GM23248 (cell line): ENCODE data around the gene CDC42EP3. TPM values are rescaled to one million over a fixed set of nuclear protein-coding genes. Genes with fewer than 3 reads are reported as not detected.
A peak's percentile ranks its signal among the peaks of the same experiment; 100 is the strongest.

Experiments used
- DNase-seq: peaks from one replicate; pipeline ENCODE4 v3.0.0-alpha.2; 2015
- H2AFZ ChIP-seq: fragments of 200-600 bp; sonication (generic); 2 replicates; pipeline ENCODE4 v1.6.1; 2016; ENCODE audit warnings: antibody characterized with exemption
- H3F3A ChIP-seq: fragments of 200-600 bp; sonication (generic); 2 replicates; pipeline ENCODE4 v1.6.1; 2016; ENCODE audit warnings: mild to moderate bottlenecking, antibody characterized with exemption, mixed run types; ENCODE audit not compliant: insufficient read depth
- H3K27ac ChIP-seq: fragments of 200-600 bp; sonication (generic); 2 replicates; pipeline ENCODE4 v1.5.1; 2016; ENCODE audit warnings: mild to moderate bottlenecking
- H3K27me3 ChIP-seq: fragments of 200-600 bp; sonication (generic); replicated peaks from 2 replicates; pipeline ENCODE4 v1.6.1; 2016; ENCODE audit warnings: mild to moderate bottlenecking; ENCODE audit not compliant: insufficient read depth
- H3K36me3 ChIP-seq: fragments of 200-600 bp; sonication (generic); 2 replicates; pipeline ENCODE4 v1.6.1; 2016; ENCODE audit warnings: low read depth, mild to moderate bottlenecking
- H3K4me1 ChIP-seq: fragments of 200-600 bp; sonication (generic); 2 replicates; pipeline ENCODE4 v1.6.1; 2016; ENCODE audit warnings: mild to moderate bottlenecking; ENCODE audit not compliant: insufficient read depth
- H3K4me2 ChIP-seq: fragments of 200-600 bp; sonication (generic); one replicate; pipeline ENCODE4 v1.6.1; 2016; ENCODE audit warnings: mild to moderate bottlenecking; ENCODE audit not compliant: unreplicated experiment
- H3K4me3 ChIP-seq: fragments of 200-600 bp; sonication (generic); 2 replicates; pipeline ENCODE4 v1.5.1; 2016; ENCODE audit warnings: mild to moderate bottlenecking
- H3K79me2 ChIP-seq: fragments of 200-600 bp; sonication (generic); 2 replicates; pipeline ENCODE4 v1.6.1; 2016; ENCODE audit warnings: mild to moderate bottlenecking; ENCODE audit not compliant: insufficient read depth
- H3K9ac ChIP-seq: fragments of 200-600 bp; sonication (generic); 2 replicates; pipeline ENCODE4 v1.6.1; 2016; ENCODE audit warnings: mild to moderate bottlenecking
- H3K9me2 ChIP-seq: fragments of 200-600 bp; sonication (generic); 2 replicates; pipeline ENCODE4 v1.6.1; 2016; ENCODE audit warnings: mixed run types, mild to moderate bottlenecking, moderate library complexity; ENCODE audit not compliant: insufficient read depth
- H3K9me3 ChIP-seq: fragments of 200-600 bp; sonication (generic); one replicate; pipeline ENCODE4 v1.6.1; 2017; ENCODE audit warnings: low read depth
- H4K20me1 ChIP-seq: fragments of 200-600 bp; sonication (generic); 2 replicates; pipeline ENCODE4 v1.6.0; 2016; ENCODE audit not compliant: insufficient read depth
- EZH2 ChIP-seq: fragments of 200-600 bp; sonication (generic); IDR thresholded peaks from 2 replicates; pipeline ENCODE4 v1.6.1; 2018; ENCODE audit warnings: antibody characterized with exemption, mild to moderate bottlenecking; ENCODE audit not compliant: insufficient read depth, poor library complexity, severe bottlenecking
- EZH2phosphoT487 ChIP-seq: fragments of 200-600 bp; sonication (generic); IDR thresholded peaks from 2 replicates; pipeline ENCODE4 v1.6.1; 2018; ENCODE audit warnings: antibody characterized with exemption, moderate library complexity, mild to moderate bottlenecking, low read depth; ENCODE audit not compliant: insufficient read depth
- WGBS, 2 experiments: methylation state at CpG; one replicate each; pipeline ENCODE4 v1.1.6; 2015 to 2017; ENCODE audit warnings: low lambda C conversion rate in 2 of 2, low coverage in 1 of 2; ENCODE audit errors: missing lambda C conversion rate in 2 of 2; 5-methylcytosine and 5-hydroxymethylcytosine counted together
- in situ Hi-C: fragments of 300-500 bp; cut with MboI; formaldehyde crosslinking; loops from 2 replicates; pipeline ENCODE4 v1.15.0; 2020
- polyA plus RNA-seq: library from polyadenylated mRNA; unstranded; fragments of >200 nt; fragmentation: Nextera tagmentation; extraction: Ambion mirVana; gene quantifications from 2 replicates; pipeline ENCODE4 v1.2.1, GENCODE V29; 2016
- total RNA-seq: library from RNA; depleted of rRNA; stranded (reverse); fragments of >200 nt; shearing (Covaris generic); gene quantifications from 2 replicates; pipeline ENCODE4 v1.2.3, GENCODE V29; 2014

Gene CDC42EP3
- total and polyA plus RNA-seq, 2 experiments from 2014 or later: 166 to 295 TPM

- Histone ChIP-seq H3K4me1 (peaks cover 36% of the 10 kb centered on the region), H4K20me1 (no peaks in the 10 kb centered on the region)
- in situ Hi-C loops: no loop called here
These were observed 949 bp downstream of the CDC42EP3 start for GRCh38 chr2:37670378-37671008.

GRCh38 chr2:37669446-37669845 lies 2.0 kb downstream of the CDC42EP3 start:
- in situ Hi-C loops: no loop called here
- Histone ChIP-seq H3K4me2 (peak overlapping the region; percentile 93), H3K4me1 (peaks cover 41% of the 10 kb centered on the region), H3K4me3 (peak overlapping the region; percentile 100), H3K79me2 (peaks cover 69% of the 10 kb centered on the region), H3K27ac (peak overlapping the region; percentile 20; the same call in 1 of the 2 replicates), H3K9me2 (no peaks in the 10 kb centered on the region), H4K20me1 (no peaks in the 10 kb centered on the region), H3K9ac (peak overlapping the region; percentile 86), H3K27me3 (no peaks in the 10 kb centered on the region), H3F3A (peaks cover 62% of the 10 kb centered on the region), H2AFZ (no peak overlapping the region), H3K9me3 (no peaks in the 10 kb centered on the region), H3K36me3 (peaks cover 55% of the 10 kb centered on the region)
- peak; percentile 46 for DNase-seq
- WGBS, 2 experiments: 70 to 73% methylated on average over 3 of the region's 3 CpGs
- TF ChIP-seq EZH2phosphoT487: no peak
- no peak for TF ChIP-seq EZH2

More at GRCh38 chr2:37670378-37671008, 949 bp downstream of the CDC42EP3 start:
- peaks cover 58% of the 10 kb centered on the region for H3K79me2 ChIP-seq
- 12 to 16% methylated on average over 11 of the region's 11 CpGs for WGBS, 2 experiments
- H3F3A ChIP-seq: peaks cover 56% of the 10 kb centered on the region
- no peaks in the 10 kb centered on the region for H3K9me3 ChIP-seq
- TF ChIP-seq EZH2phosphoT487 (no peak), EZH2 (no peak)
- peak overlapping the region; percentile 100 for H3K4me3 ChIP-seq
- peak overlapping the region; percentile 93 for H3K4me2 ChIP-seq
- H2AFZ ChIP-seq: no peak overlapping the region
- no peaks in the 10 kb centered on the region for H3K9me2 ChIP-seq
- H3K27me3 ChIP-seq: no peaks in the 10 kb centered on the region
- peak; percentile 40 for DNase-seq
- peaks cover 47% of the 10 kb centered on the region for H3K36me3 ChIP-seq
- H3K9ac ChIP-seq: peak overlapping the region; percentile 86
- H3K27ac ChIP-seq: peak overlapping the region; percentile 20

- in situ Hi-C loops: no loop called here
- H3F3A ChIP-seq: peaks cover 68% of the 10 kb centered on the region
- DNase-seq: no peak
- peak overlapping the region; percentile 86 for H3K9ac ChIP-seq
- peaks cover 40% of the 10 kb centered on the region for H3K4me1 ChIP-seq
- H3K9me2 ChIP-seq: no peaks in the 10 kb centered on the region
- H3K4me3 ChIP-seq: peak overlapping the region; percentile 100
- WGBS, 2 experiments: 79 to 82% methylated on average over 2 of the region's 2 CpGs
- H3K27ac ChIP-seq: no peak overlapping the region
- TF ChIP-seq EZH2 (no peak), EZH2phosphoT487 (no peak)
- H3K4me2 ChIP-seq: peak overlapping the region; percentile 93
- H4K20me1 ChIP-seq: peaks cover 7% of the 10 kb centered on the region; the same call in 1 of the 2 replicates
- no peak overlapping the region for H2AFZ ChIP-seq
- H3K9me3 ChIP-seq: no peaks in the 10 kb centered on the region
- H3K79me2 ChIP-seq: peaks cover 86% of the 10 kb centered on the region
- H3K27me3 ChIP-seq: no peaks in the 10 kb centered on the region
- H3K36me3 ChIP-seq: peaks cover 67% of the 10 kb centered on the region
These were observed 3.7 kb downstream of the CDC42EP3 start for GRCh38 chr2:37667704-37668103.

- in situ Hi-C loops: no loop called here
- no peak overlapping the region for H3K27ac ChIP-seq
- no peak overlapping the region for H2AFZ ChIP-seq
- peaks cover 7% of the 10 kb centered on the region; the same call in 1 of the 2 replicates for H4K20me1 ChIP-seq
- WGBS, 2 experiments: 94 to 95% methylated on average over 2 of the region's 2 CpGs
- no peak for DNase-seq
- H3K4me3 ChIP-seq: peak overlapping the region; percentile 100
- peak overlapping the region; percentile 93 for H3K4me2 ChIP-seq
- TF ChIP-seq EZH2phosphoT487: no peak
- peaks cover 47% of the 10 kb centered on the region for H3K4me1 ChIP-seq
- no peaks in the 10 kb centered on the region for H3K27me3 ChIP-seq
- peaks cover 77% of the 10 kb centered on the region for H3F3A ChIP-seq
- peak overlapping the region; percentile 86 for H3K9ac ChIP-seq
- H3K79me2 ChIP-seq: peaks cover 95% of the 10 kb centered on the region
- H3K36me3 ChIP-seq: peaks cover 77% of the 10 kb centered on the region
- no peaks in the 10 kb centered on the region for H3K9me3 ChIP-seq
- no peaks in the 10 kb centered on the region for H3K9me2 ChIP-seq
These were observed 4.7 kb downstream of the CDC42EP3 start for GRCh38 chr2:37666772-37667171.
